ENCODE measurements around the gene PRM3.

Gene PRM3

DNA sequence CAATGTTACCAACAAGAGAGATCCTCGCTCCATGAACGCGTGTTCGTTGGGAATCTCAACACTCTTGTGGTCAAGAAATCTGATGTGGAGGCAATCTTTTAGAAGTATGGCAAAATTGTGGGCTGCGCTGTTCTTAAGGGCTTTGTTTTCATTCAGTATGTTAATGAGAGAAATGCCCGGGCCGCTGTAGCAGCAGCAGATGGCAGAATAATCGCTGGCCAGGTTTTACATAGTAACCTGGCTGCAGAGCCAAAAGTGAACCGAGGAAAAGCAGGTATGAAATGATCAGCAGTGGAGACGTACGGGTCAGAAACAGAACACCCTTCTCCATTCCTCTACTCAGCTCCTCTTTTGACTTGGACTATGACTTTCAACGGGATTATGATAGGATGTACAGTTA lies 30.8 kb downstream of the PRM3 start:
- no peak for DNase-seq

DNA sequence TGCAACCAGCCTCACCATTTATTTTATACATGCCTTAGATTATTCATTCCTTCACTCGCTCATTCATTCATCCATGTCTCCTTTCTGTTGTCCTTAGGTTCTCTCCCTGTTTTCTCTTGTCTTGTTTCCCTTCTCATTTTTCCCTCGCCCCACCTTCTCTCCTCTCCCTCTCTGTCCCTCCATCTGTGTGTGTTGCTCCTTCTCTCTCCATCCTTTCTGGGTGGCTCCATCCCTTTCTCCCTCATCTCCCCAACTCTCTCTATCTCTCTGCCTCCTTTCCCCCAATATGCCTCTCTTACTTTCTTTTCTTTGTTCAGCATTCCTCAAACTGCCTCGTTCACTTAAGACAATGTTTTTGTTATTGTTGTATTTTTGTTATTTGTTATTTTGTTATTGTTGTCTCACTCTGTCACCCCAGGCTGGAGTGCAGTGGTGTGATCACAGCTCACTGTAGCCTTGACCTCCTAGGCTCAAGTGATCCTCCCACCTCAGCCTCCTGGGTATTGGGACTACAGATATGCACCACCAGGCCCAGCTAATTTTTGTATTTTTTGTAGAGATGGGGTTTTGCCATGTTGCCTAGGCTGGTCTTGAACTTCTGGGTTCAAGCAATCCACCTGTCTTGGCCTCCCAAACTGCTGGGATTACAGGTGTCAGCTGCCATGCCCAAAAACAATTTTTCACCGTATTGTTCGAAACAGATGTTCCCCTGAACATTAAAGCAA lies 31.8 kb downstream of the PRM3 start:
- DNase-seq, result no peak

DNA sequence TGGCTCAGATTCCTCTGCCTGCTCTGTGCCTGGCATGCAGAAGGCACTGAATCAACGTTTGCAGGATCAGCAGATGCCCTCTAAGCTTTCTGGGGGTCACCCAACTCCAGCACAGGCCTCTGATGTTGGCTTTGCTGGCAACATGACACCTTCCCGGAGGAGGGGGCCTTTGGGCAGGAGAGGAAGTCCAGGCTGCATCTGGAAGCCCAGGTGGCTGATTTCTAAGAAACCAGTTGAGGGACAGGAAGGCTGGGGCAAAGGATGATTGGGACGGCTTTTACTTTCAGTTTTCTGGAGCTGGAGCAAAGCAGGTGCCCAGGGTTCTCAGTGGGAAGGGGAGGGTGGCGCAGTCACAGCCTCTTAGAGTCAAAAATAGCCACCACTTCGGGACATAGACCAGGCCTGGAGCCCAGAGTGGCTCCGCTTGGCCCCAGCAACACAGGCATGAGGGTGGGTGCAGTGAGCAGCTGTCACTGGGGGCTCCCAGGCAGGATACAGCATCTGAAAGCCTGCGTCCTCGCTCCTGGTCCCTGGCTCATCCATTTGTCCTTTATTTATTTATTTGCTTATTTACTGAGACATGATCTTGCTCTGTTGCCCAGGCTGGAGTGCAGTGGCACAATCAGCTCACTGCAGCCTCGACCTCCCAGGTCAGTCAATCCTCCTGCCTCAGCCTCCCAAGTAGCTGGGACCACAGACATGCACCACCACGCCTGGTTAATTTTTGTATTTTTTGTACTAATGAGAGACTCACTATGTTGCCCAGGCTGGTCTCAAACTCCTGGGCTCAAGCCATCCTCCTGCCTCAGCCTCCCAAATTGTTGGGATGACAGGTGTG lies 32.6 kb downstream of the PRM3 start:
- no peak for DNase-seq

- DNase-seq, result no peak
Measured at GRCh38 chr16:11239644-11240632, 33.5 kb downstream of the PRM3 start.

GRCh38 chr16:11238272-11239202 lies 34.9 kb downstream of the PRM3 start:
- no peak for DNase-seq

DNA sequence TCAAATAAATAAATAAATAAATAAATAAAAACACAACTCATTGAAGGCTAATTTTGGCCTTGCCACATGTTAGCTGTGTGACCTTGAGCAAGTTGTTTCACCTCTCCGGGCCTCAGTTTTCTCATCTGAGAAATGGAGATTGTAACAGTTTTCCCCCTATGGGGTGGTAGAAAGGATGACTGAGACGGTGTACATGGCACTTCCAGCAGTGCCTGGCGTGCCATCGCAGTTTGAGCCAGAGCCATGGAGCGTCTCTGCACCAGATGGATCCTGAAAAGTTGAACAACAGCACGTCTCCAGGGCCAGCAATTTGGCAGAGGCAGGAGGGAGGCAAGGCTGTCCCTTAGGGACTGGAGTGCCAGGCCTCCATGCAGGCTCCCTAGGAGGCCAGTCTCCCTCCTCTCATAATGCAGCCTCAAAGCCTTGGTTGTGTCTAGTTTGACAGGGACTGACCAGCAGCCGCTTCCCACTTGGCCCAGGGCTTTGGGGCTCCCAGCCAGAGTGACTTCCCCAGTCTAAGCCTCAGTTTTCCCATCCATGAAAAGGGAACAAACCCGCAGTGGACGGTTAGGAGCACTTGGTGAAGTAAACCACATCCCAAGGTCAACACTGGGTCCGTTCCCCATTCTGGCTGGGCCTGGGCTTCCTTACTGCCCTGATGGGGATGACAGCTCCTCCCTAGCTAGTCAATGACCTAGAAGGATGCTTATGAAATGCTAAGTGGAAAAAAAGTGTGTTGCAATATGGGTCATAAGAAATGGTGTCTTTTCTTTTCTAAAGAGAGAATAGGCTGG lies 36.8 kb downstream of the PRM3 start:
- DNase-seq, result no peak

- no peak for DNase-seq
Measured at GRCh38 chr16:11235703-11235991, 37.8 kb downstream of the PRM3 start.

DNA sequence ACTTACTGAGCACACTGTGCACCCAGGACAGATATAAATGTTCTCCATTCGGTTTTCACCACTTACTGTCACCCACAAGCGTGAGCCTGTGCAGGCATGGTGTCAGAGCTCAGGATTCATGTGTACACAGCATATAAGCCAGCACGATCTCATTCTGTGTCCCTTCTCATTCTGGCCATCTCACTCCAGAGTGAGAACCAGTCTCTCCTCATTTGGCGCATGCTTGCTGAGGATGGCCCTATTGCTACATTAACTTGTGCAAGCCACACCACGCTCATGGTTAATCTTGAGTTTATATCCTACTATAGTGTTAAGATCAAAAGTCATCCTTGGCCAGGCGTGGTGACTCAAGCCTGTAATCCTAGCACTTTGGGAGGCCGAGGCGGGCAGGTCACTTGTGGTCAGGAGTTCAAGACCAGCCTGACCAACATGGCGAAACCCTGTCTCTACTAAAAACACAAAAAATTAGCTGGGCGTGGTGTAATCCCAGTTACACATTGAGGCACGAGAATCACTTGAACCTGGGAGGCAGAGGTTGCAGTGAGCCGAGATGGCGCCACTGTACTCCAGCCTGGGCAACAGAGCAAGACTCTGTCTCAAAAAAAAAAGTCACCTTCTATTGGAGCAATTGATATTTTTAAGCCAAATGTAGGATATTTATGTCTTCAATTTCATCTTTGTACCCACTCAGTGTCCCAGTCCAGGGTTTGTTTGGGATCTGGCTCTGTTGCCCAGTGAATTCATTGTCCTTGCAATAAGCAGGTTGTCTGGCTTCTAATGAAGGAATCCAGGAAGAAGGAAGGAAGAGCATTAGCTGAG lies 38.3 kb downstream of the PRM3 start:
- no peak for DNase-seq

- DNase-seq, result no peak
Measured at GRCh38 chr16:11233727-11234376, 39.6 kb downstream of the PRM3 start.

GRCh38 chr16:11232852-11233726 lies 40.3 kb downstream of the PRM3 start:
- DNase-seq, result no peak

DNA sequence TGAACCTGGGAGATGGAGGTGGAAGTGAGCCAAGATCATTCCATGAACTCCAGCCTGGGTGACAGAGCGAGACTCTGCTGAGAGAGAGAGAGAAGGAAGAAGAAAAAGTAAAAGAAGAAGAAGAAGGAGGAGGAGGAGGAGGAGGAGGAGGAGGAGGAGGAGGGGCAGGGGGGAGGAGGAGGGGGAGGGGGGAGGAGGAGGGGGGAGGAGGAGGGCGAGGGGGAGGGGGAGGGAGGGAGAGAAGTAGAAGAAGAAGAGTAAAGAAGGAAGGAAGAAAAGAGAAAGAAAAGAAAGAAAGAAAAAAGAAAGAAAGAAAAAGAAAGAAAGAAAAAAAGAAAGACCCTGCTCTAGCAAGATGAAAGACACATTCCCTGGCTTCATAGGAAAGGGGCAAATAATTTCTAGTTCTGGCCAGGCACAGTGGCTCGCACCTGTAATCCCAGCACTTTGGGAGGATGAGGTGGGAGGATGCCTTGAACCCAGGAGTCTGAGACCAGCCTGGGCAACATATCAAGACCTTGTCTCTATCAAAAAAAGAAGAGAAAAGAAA lies 41.1 kb downstream of the PRM3 start:
- DNase-seq, result no peak

DNA sequence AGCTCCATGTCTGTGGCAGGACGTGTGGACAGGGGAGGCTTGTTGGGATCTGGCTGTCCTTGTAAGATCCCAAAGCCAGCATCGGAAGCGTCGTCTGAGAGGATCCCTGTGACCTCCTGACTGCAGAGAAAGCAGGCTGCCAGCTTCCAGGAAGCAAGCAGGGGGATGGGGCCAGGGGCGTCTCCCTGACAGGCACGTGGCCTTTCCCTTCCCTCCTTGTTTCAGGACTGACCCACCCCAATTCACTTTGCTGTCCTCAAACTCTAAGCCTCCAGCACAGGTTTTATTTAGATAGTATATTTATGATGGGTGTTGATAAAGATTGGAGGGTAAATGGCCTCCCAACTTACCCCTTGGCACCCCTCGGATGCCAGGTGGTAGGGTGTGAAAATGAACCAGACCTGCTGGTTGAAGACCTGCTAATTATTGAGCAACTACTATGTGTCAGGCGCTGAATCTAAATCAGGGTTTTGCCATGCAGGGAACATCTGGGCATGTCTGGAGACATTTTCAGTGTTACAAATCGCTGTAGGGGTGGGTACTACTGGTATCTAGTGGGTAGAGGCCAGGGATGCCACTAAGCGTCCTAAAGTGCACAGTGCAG lies 42.0 kb downstream of the PRM3 start:
- DNase-seq, result no peak

- DNase-seq, result no peak
Measured at GRCh38 chr16:11229906-11230305, 43.5 kb downstream of the PRM3 start.

DNA sequence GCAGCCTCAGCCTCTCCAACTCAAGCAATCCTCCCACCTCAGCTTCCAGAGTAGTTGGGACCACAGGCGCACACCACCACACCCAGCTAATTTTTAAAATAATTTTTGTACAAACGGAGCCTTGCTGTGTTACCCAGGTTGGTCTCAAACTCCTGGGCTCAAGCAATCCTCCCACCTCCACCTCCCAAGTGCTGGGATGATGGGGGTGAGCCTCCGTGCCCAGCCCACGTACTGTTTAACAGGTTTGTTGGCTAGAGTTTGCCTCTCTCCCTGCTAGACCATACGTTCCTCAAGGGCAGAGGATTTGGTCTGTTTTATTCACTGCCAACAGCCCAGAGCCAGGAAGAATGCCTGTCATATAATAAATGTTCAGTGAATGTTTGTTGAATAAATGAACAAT lies 44.0 kb downstream of the PRM3 start:
- no peak for DNase-seq

- DNase-seq, result no peak
Measured at GRCh38 chr16:11225677-11226549, 47.5 kb downstream of the PRM3 start.

DNA sequence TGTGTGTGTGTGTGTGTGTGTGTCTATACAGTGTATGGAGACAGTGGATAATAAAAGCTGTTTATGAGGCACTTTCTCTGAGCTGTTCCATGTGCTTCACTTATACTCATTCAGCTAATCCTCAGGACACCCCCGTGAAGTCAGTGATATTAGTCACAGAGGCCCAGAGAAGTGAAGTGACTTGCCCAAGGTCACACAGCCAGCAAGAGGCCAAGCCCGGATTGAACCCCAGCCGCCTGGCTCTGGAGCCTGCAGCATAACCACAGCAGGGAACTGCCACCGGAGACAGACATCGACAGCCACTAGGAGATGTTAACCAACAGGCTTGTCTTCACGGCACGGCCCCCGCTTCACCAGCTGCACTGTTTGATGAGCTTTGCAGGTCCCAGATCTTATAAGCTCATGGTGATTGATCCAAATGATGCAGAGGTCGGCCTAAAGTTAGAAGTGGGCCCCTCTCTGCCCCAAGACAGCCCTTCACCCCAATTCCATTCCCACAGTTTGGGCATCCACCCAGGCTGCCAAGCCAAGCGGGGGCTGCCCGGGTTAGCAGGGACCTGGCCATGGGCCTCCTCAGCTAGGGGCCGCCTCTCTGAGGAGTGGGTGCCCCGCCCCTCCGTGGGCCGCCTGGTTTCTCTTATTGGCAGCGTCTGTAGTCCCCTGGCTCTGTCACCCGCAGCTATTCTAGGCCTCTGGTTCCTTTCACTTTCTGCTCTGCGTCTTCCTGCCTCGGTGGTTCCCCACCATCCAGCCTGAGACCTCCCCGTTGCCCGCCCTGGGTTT lies 48.3 kb downstream of the PRM3 start:
- DNase-seq, result no peak

Measured in NCI-H2107 (cell line).